Psoas muscle (tissue), 8 donors: ENCODE results near the gene PLGRKT. TPM values are rescaled to one million over a fixed set of nuclear protein-coding genes. Genes with fewer than 3 reads are reported as not detected.
"Not testable (repeated sequence)": the region's sequence is repeated elsewhere in the genome, so short reads cannot be mapped to it uniquely, and the experiment has no call there.

ENCODE experiments used
- ATAC-seq, 4 donors: fragments of 200-7000 bp; cut with Tn5 transposase; one replicate each; pipeline ENCODE4 v1.9.1; 2020; ENCODE audit warnings: moderate library complexity in 3 of 4, mild to moderate bottlenecking in 2 of 4
- DNase-seq, 2 donors: peaks; one replicate each; pipeline ENCODE4 v3.0.0-alpha.2; 2020
- H3K27ac ChIP-seq: fragments of 200-600 bp; one replicate; pipeline ENCODE4 v1.8.0; 2022
- H3K27me3 ChIP-seq, 3 donors: fragments of 200-600 bp in 1 of 3; one replicate each; pipeline versions ENCODE4 v1.6.1 to v1.8.0; 2013 to 2022; ENCODE audit warnings: low read length in 2 of 3, mild to moderate bottlenecking in 2 of 3, moderate library complexity in 1 of 3; ENCODE audit not compliant: insufficient read depth in 3 of 3
- H3K36me3 ChIP-seq, 2 donors: fragments of 200-600 bp in 1 of 2; one replicate each; pipeline versions ENCODE4 v1.6.1 to v1.8.0; 2013 to 2022; ENCODE audit warnings: low read depth in 1 of 2, mild to moderate bottlenecking in 1 of 2, moderate library complexity in 1 of 2; ENCODE audit not compliant: insufficient read depth in 1 of 2
- H3K4me1 ChIP-seq: fragments of 200-600 bp; one replicate; pipeline ENCODE4 v1.8.0; 2022
- H3K4me3 ChIP-seq: fragments of 200-600 bp; one replicate; pipeline ENCODE4 v1.8.0; 2022; ENCODE audit warnings: mild to moderate bottlenecking
- H3K9me3 ChIP-seq: fragments of 200-600 bp; one replicate; pipeline ENCODE4 v1.8.0; 2022
- CTCF ChIP-seq: fragments of 200-600 bp; IDR thresholded peaks from one replicate; pipeline ENCODE4 v1.8.0; 2022; ENCODE audit warnings: antibody characterized with exemption
- whole genome bisulfite sequencing, 3 donors: extraction: QIAGEN DNeasy Blood & Tissue Kit; methylation state at CpG; one replicate each; pipeline versions ENCODE4 v1.1.6 to v1.1.7; 2013; 5-methylcytosine and 5-hydroxymethylcytosine counted together
- intact Hi-C, 2 donors: fragments of 100-400 bp; cut with DNase I; formaldehyde crosslinking; loops; one replicate each; pipeline versions ENCODE4 v1.11.0 to v1.14.2; 2022
- polyA plus RNA-seq, 3 donors: library from polyadenylated mRNA; stranded (reverse); fragments of 200-250 nt; gene quantifications; one replicate each; pipeline ENCODE4 v1.2.3, GENCODE V29; 2013
- total RNA-seq, 4 donors: library from RNA; stranded (reverse); fragmentation: NEBNext Ultra II Directional in 2 of 4; extraction: Animal tissue kit (Norgen Biotek cat#: 25700) in 2 of 4; gene quantifications; one replicate each; pipeline versions ENCODE4 v1.2.1 to v1.2.4, GENCODE V29; 2021 to 2023
- donor health status: healthy with polysubstance abuse.
- donor health status: DM: no; HTN: no; CAD: no; lungs with moderate emphysema.
- donor health status: Bipolar disorder and iron deficiency.
- donor health status: healthy.
- donor health status: DM: yes; HTN: yes; CAD: no.
- donor health status: DM: no; HTN: no; CAD: no.
- donor health status: DM: no; HTN: no; CAD: no.
- donor health status: DM: yes; HTN: yes; CAD: no.

The PLGRKT gene
- total and polyA plus RNA-seq, 7 donors, result 21.4 to 50.4 (median 26.4) TPM

DNA sequence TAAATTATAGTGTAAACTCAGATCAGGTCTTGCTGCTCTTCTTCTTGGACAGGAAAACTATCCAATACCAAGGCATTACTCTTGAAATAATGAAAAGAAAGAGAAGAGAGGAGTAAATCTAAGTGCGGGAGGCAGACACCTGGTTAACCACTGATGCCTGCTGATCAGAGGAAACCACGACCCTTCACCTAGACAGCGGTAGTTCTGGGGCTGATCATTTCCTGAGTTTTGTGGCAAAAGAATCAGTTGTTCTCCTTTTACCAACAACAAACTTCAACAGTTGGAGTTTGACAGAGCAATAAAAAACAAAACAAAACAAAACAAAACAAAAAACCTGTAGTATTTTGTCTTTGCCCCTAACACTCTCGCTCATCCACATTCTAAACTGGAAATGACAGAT lies 101.0 kb downstream of the PLGRKT start:
- Histone ChIP-seq H3K27me3 (no peaks in the 10 kb centered on the region), H3K4me1 (no peaks in the 10 kb centered on the region), H3K36me3 (no peaks in the 10 kb centered on the region), H3K27ac (no peak overlapping the region), H3K9me3 (no peaks in the 10 kb centered on the region), H3K4me3 (no peak overlapping the region)
- intact Hi-C loops, result no loop called here
- TF ChIP-seq CTCF, result no peak
- ATAC-seq (no peak), DNase-seq (no peak)
- WGBS, 3 donors, result 68 to 80% (median 76%) methylated on average over 4 of the region's 4 CpGs

- H3K4me1 ChIP-seq, H3K4me3 ChIP-seq, ATAC-seq, H3K27me3 ChIP-seq, intact Hi-C loops, DNase-seq, H3K9me3 ChIP-seq, H3K36me3 ChIP-seq, H3K27ac ChIP-seq: not testable (repeated sequence)
- WGBS, 3 donors, result 79 to 89% (median 87%) methylated on average over 3 of the region's 3 CpGs
Observed at GRCh38 chr9:5331276-5331675, 106.4 kb downstream of the PLGRKT start.

- Histone ChIP-seq H3K4me3 (no peak overlapping the region), H3K9me3 (no peaks in the 10 kb centered on the region), H3K27ac (no peak overlapping the region), H3K4me1 (no peaks in the 10 kb centered on the region), H3K27me3 (no peaks in the 10 kb centered on the region), H3K36me3 (no peaks in the 10 kb centered on the region)
- ATAC-seq, result no peak
- intact Hi-C loops, result no loop called here
- WGBS, 3 donors, result 69 to 77% (median 71%) methylated on average over 10 of the region's 10 CpGs
- TF ChIP-seq CTCF, result no peak
- no peak for DNase-seq
Observed at GRCh38 chr9:5326893-5327548, 110.7 kb downstream of the PLGRKT start.

- H3K36me3 ChIP-seq, result no peaks in the 10 kb centered on the region
- no peak overlapping the region for H3K4me3 ChIP-seq
Observed at GRCh38 chr9:5326187-5326586, 111.5 kb downstream of the PLGRKT start.

DNA sequence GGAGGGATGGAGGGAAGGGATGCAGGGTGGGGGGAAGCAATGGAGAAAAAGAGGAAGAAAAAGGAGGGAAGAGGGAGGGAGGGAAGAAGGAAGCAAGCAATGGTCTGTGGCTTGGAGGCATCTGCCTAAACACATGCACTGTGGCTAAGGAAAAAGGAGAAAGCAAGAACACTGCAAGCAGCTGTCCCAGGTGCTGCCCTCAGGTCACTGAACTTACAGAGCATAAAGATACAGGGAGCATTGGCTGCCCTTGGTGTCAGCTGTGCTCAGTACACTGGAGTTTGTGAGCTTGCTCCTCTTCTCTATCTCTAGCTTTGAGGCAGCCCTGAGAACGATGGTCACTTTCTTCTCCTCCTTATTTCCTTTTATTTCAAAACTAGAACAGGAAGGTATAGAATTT lies 116.1 kb downstream of the PLGRKT start:
- WGBS, 3 donors, result 55 to 79% (median 73%) methylated on average over 1 of the region's 1 CpG
- intact Hi-C loops, ATAC-seq, H3K4me1 ChIP-seq, H3K4me3 ChIP-seq, H3K36me3 ChIP-seq, DNase-seq, H3K27ac ChIP-seq, H3K9me3 ChIP-seq, H3K27me3 ChIP-seq: not testable (repeated sequence)

More at GRCh38 chr9:5326187-5326586, 111.5 kb downstream of the PLGRKT start:
- Histone ChIP-seq H3K9me3 (no peaks in the 10 kb centered on the region), H3K27ac (no peak overlapping the region), H3K27me3 (no peaks in the 10 kb centered on the region), H3K4me1 (no peaks in the 10 kb centered on the region)
- no peak for DNase-seq
- no peak for ATAC-seq
- no peak for TF ChIP-seq CTCF
- intact Hi-C loops, result no loop called here

GRCh38 chr9:5321058-5321457 lies 116.7 kb downstream of the PLGRKT start:
- H3K27me3 ChIP-seq, result no peaks in the 10 kb centered on the region
- peaks cover 9% of the 10 kb centered on the region for H3K9me3 ChIP-seq
- intact Hi-C loops, result no loop called here
- DNase-seq, result no peak
- no peak overlapping the region for H3K27ac ChIP-seq
- no peaks in the 10 kb centered on the region for H3K4me1 ChIP-seq
- no peak overlapping the region for H3K4me3 ChIP-seq
- WGBS, 3 donors, result 36 to 48% (median 41%) methylated on average over 1 of the region's 1 CpG
- ATAC-seq, result no peak
- H3K36me3 ChIP-seq, result no peaks in the 10 kb centered on the region
- no peak for TF ChIP-seq CTCF

GRCh38 chr9:5316406-5316805 lies 121.3 kb downstream of the PLGRKT start:
- 95 to 100% (median 98%) methylated on average over 1 of the region's 1 CpG for WGBS, 3 donors
- H3K27me3 ChIP-seq, H3K4me1 ChIP-seq, ATAC-seq, H3K36me3 ChIP-seq, intact Hi-C loops, H3K27ac ChIP-seq, DNase-seq, H3K4me3 ChIP-seq: not testable (repeated sequence)
- H3K9me3 ChIP-seq, result peaks cover 19% of the 10 kb centered on the region
